Loucy (cell line): ENCODE measurements around the gene LRCH1.

ENCODE experiments used
- H2AFZ ChIP-seq: fragments of 200-600 bp; sonication (generic); 2 replicates; pipeline ENCODE4 v1.6.0; 2016; ENCODE audit warnings: antibody characterized with exemption, mild to moderate bottlenecking, low read length, moderate library complexity
- H3F3A ChIP-seq: fragments of 200-600 bp; 2 replicates; pipeline ENCODE4 v1.6.0; 2016; ENCODE audit warnings: antibody characterized with exemption, low read depth, mild to moderate bottlenecking
- H3K27me3 ChIP-seq: fragments of 200-600 bp; sonication (generic); 2 replicates; pipeline ENCODE4 v1.6.1; 2014; ENCODE audit warnings: low read length, mild to moderate bottlenecking; ENCODE audit not compliant: insufficient read depth, poor library complexity, severe bottlenecking
- H3K36me3 ChIP-seq: fragments of 200-600 bp; sonication (generic); 2 replicates; pipeline ENCODE4 v1.6.1; 2016; ENCODE audit warnings: low read length; ENCODE audit not compliant: insufficient read depth
- H3K4me1 ChIP-seq: fragments of 200-600 bp; sonication (generic); 2 replicates; pipeline ENCODE4 v1.5.1; 2014; ENCODE audit warnings: low read length, mild to moderate bottlenecking; ENCODE audit not compliant: insufficient read depth, poor library complexity, severe bottlenecking
- H3K4me2 ChIP-seq: fragments of 200-600 bp; sonication (generic); 2 replicates; pipeline ENCODE4 v1.6.0; 2014; ENCODE audit warnings: antibody characterized with exemption, low read length, low read depth, mild to moderate bottlenecking; ENCODE audit not compliant: poor library complexity, severe bottlenecking
- H3K4me3 ChIP-seq: fragments of 200-600 bp; sonication (generic); 2 replicates; pipeline ENCODE4 v1.5.1; 2014; ENCODE audit warnings: low read length, mild to moderate bottlenecking, mixed read lengths; ENCODE audit not compliant: poor library complexity, severe bottlenecking
- H3K79me2 ChIP-seq: fragments of 200-600 bp; sonication (generic); 2 replicates; pipeline ENCODE4 v1.6.1; 2014; ENCODE audit warnings: low read length; ENCODE audit not compliant: insufficient read depth
- H3K9ac ChIP-seq: fragments of 200-600 bp; sonication (generic); 2 replicates; pipeline ENCODE4 v1.6.0; 2014; ENCODE audit warnings: mild to moderate bottlenecking, low read depth, low read length, moderate library complexity; ENCODE audit not compliant: poor library complexity, severe bottlenecking
- H3K9me2 ChIP-seq: fragments of 200-600 bp; sonication (generic); replicated peaks from 2 replicates; pipeline ENCODE4 v1.6.1; 2016; ENCODE audit warnings: low read depth, low read length, mixed read lengths
- H3K9me3 ChIP-seq: fragments of 200-600 bp; sonication (generic); 2 replicates; pipeline ENCODE4 v1.6.1; 2014; ENCODE audit warnings: mild to moderate bottlenecking, antibody characterized with exemption, low read length, low read depth; ENCODE audit not compliant: insufficient read depth
- H4K20me1 ChIP-seq: fragments of 200-600 bp; sonication (generic); 2 replicates; pipeline ENCODE4 v1.6.0; 2014; ENCODE audit warnings: antibody characterized with exemption, low read length, mild to moderate bottlenecking; ENCODE audit not compliant: insufficient read depth, poor library complexity, severe bottlenecking
- CTCF ChIP-seq: fragments of 200-600 bp; sonication (generic); conservative IDR thresholded peaks from 2 replicates; pipeline ENCODE4 v1.5.1; 2014; ENCODE audit warnings: mild to moderate bottlenecking, antibody characterized with exemption, low read length
- EZH2phosphoT487 ChIP-seq: fragments of 200-600 bp; IDR thresholded peaks from 2 replicates; pipeline ENCODE4 v1.6.1; 2018; ENCODE audit warnings: antibody characterized with exemption, mild to moderate bottlenecking, moderate library complexity, borderline replicate concordance

LRCH1 gene

DNA sequence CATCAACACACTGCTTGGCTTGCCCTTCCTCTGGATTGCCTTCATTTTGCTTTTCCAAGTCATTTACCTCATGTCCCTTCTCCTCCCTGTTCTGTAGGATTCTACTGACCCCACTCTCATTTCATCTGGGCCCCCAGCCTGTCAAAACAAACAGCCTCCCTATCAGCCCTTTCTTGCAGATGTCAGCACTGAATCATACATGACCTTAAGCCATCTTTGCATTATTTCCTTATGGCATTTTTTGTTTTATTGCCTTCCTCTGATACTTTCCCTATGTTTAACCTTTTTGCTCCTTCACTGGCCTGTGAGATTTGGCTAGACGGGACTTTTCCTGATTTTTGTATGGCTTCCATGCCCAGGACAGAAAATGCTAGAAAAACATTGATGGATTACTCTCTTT lies 8.7 kb downstream of the LRCH1 start:
- Histone ChIP-seq H3K4me1 (peaks cover 30% of the 10 kb centered on the region), H4K20me1 (peaks cover 84% of the 10 kb centered on the region)

GRCh38 chr13:46562152-46562551 lies 9.2 kb downstream of the LRCH1 start:
- H3K79me2 ChIP-seq, result peaks cover 96% of the 10 kb centered on the region
- no peak overlapping the region for H3K4me3 ChIP-seq

More for the DNA sequence above, 8.7 kb downstream of the LRCH1 start:
- Histone ChIP-seq H3K9ac (no peak overlapping the region), H3K9me2 (no peaks in the 10 kb centered on the region), H2AFZ (no peak overlapping the region), H3K27me3 (no peaks in the 10 kb centered on the region), H3K36me3 (no peaks in the 10 kb centered on the region), H3K4me2 (no peak overlapping the region), H3F3A (no peaks in the 10 kb centered on the region), H3K4me3 (no peak overlapping the region), H3K79me2 (peaks cover 96% of the 10 kb centered on the region), H3K9me3 (no peaks in the 10 kb centered on the region)
- TF ChIP-seq EZH2phosphoT487 (no peak), CTCF (no peak)

GRCh38 chr13:46562581-46562980 lies 9.6 kb downstream of the LRCH1 start:
- Histone ChIP-seq H3K4me3 (no peak overlapping the region), H3K4me1 (peaks cover 29% of the 10 kb centered on the region), H2AFZ (no peak overlapping the region), H3K36me3 (no peaks in the 10 kb centered on the region), H4K20me1 (peaks cover 83% of the 10 kb centered on the region), H3K9me2 (no peaks in the 10 kb centered on the region), H3K4me2 (no peak overlapping the region), H3F3A (no peaks in the 10 kb centered on the region), H3K79me2 (peaks cover 97% of the 10 kb centered on the region), H3K9ac (no peak overlapping the region), H3K9me3 (no peaks in the 10 kb centered on the region), H3K27me3 (no peaks in the 10 kb centered on the region)
- no peak for TF ChIP-seq CTCF
- no peak for TF ChIP-seq EZH2phosphoT487

More at GRCh38 chr13:46562152-46562551, 9.2 kb downstream of the LRCH1 start:
- H4K20me1 ChIP-seq, result peaks cover 83% of the 10 kb centered on the region
- no peak overlapping the region for H3K4me2 ChIP-seq
- H3F3A ChIP-seq, result no peaks in the 10 kb centered on the region
- no peak overlapping the region for H2AFZ ChIP-seq
- no peaks in the 10 kb centered on the region for H3K36me3 ChIP-seq
- no peaks in the 10 kb centered on the region for H3K9me2 ChIP-seq
- TF ChIP-seq EZH2phosphoT487, result no peak
- TF ChIP-seq CTCF, result no peak
- H3K4me1 ChIP-seq, result peaks cover 29% of the 10 kb centered on the region
- H3K27me3 ChIP-seq, result no peaks in the 10 kb centered on the region
- no peak overlapping the region for H3K9ac ChIP-seq
- H3K9me3 ChIP-seq, result no peaks in the 10 kb centered on the region
